CD4-positive, alpha-beta memory T cell (primary cell): Measurements from ENCODE around the gene APPBP2. TPM values are rescaled to one million over a fixed set of nuclear protein-coding genes. Genes with fewer than 3 reads are reported as not detected.
A peak's percentile ranks its signal among the peaks of the same experiment; 100 is the strongest.

Experiments
- CTCF ChIA-PET: fragments of 350-600 bp; sonication (Branson Sonifier 250); formaldehyde crosslinking; loops from one replicate; lab custom pipeline; 2021; ENCODE audit warnings: inconsistent platforms; ENCODE audit not compliant: partially characterized antibody; lab: Charles Lee
- POLR2A ChIA-PET: fragments of 350-600 bp; sonication (Branson Sonifier 250); formaldehyde crosslinking; loops from one replicate; lab custom pipeline; 2021; ENCODE audit not compliant: partially characterized antibody; lab: Charles Lee
- DNase-seq, 5 donors: peaks; one replicate each; pipeline versions ENCODE4 v3.0.0 to v3.0.0-alpha.2; 2020 to 2022; ENCODE audit warnings: mixed read lengths in 1 of 5
- H3K27ac ChIP-seq: one replicate; pipeline ENCODE4 v1.7.0; 2013; ENCODE audit warnings: low read depth, low read length
- H3K27me3 ChIP-seq: 2 replicates; pipeline ENCODE4 v1.7.0; 2013; ENCODE audit warnings: mild to moderate bottlenecking, low read length, moderate library complexity; ENCODE audit not compliant: insufficient read depth
- H3K36me3 ChIP-seq: 2 replicates; pipeline ENCODE4 v1.7.0; 2013; ENCODE audit warnings: mild to moderate bottlenecking, low read length, moderate library complexity; ENCODE audit not compliant: insufficient read depth
- H3K4me1 ChIP-seq: 2 replicates; pipeline ENCODE4 v1.7.0; 2013; ENCODE audit warnings: mild to moderate bottlenecking, low read length, moderate library complexity; ENCODE audit not compliant: insufficient read depth
- H3K4me3 ChIP-seq, 2 donors: one replicate each; pipeline ENCODE4 v1.7.0; 2013; ENCODE audit warnings: low read length in 2 of 2, mild to moderate bottlenecking in 1 of 2
- H3K9me3 ChIP-seq, 2 donors: one replicate each; pipeline ENCODE4 v1.7.0; 2013; ENCODE audit warnings: low read length in 2 of 2, control low read depth in 1 of 2; ENCODE audit not compliant: control insufficient read depth in 1 of 2
- H3K27ac Mint-ChIP-seq, 7 donors: one replicate each; pipeline ENCODE4 v1.8.0; 2020 to 2021; ENCODE audit warnings: mixed read lengths in 7 of 7, mild to moderate bottlenecking in 6 of 7, inconsistent platforms in 3 of 7, moderate library complexity in 3 of 7
- H3K27me3 Mint-ChIP-seq, 2 donors: one replicate each; pipeline ENCODE4 v1.8.0; 2020 to 2021; ENCODE audit warnings: mixed read lengths in 2 of 2
- H3K36me3 Mint-ChIP-seq, 2 donors: one replicate each; pipeline ENCODE4 v1.8.0; 2020 to 2021; ENCODE audit warnings: mixed read lengths in 2 of 2, inconsistent platforms in 1 of 2, mild to moderate bottlenecking in 1 of 2
- H3K4me1 Mint-ChIP-seq, 4 donors: one replicate each; pipeline ENCODE4 v1.8.0; 2020 to 2021; ENCODE audit warnings: mixed read lengths in 4 of 4, mild to moderate bottlenecking in 1 of 4
- H3K4me3 Mint-ChIP-seq, 8 donors: one replicate each; pipeline ENCODE4 v1.8.0; 2020 to 2021; ENCODE audit warnings: mixed read lengths in 8 of 8, mild to moderate bottlenecking in 7 of 8, moderate library complexity in 6 of 8, inconsistent platforms in 3 of 8
- H3K9me3 Mint-ChIP-seq, 8 donors: one replicate each; pipeline ENCODE4 v1.8.0; 2020 to 2021; ENCODE audit warnings: mixed read lengths in 8 of 8, mild to moderate bottlenecking in 5 of 8, inconsistent platforms in 3 of 8, moderate library complexity in 1 of 8
- intact Hi-C: fragments of 100-400 bp; cut with micrococcal nuclease; formaldehyde crosslinking; loops from one replicate; pipeline ENCODE4 v1.15.1; 2023
- polyA plus RNA-seq, 2 donors: library from polyadenylated mRNA; unstranded; fragments of 300-500 nt; fragmentation: Illumina TruSeq; gene quantifications; one replicate each; pipeline ENCODE4 v1.2.3, GENCODE V29; 2021
- total RNA-seq, 2 experiments: library from RNA; stranded (reverse); gene quantifications; one replicate each; pipeline ENCODE4 v1.2.3, GENCODE V29; 2021

Gene APPBP2, protein sequence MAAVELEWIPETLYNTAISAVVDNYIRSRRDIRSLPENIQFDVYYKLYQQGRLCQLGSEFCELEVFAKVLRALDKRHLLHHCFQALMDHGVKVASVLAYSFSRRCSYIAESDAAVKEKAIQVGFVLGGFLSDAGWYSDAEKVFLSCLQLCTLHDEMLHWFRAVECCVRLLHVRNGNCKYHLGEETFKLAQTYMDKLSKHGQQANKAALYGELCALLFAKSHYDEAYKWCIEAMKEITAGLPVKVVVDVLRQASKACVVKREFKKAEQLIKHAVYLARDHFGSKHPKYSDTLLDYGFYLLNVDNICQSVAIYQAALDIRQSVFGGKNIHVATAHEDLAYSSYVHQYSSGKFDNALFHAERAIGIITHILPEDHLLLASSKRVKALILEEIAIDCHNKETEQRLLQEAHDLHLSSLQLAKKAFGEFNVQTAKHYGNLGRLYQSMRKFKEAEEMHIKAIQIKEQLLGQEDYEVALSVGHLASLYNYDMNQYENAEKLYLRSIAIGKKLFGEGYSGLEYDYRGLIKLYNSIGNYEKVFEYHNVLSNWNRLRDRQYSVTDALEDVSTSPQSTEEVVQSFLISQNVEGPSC
- 10 to 100 TPM; 48.4 to 50.8 TPM for total RNA-seq
- 10 to 100 TPM; 23.9 to 31.6 TPM for polyA plus RNA-seq

DNA sequence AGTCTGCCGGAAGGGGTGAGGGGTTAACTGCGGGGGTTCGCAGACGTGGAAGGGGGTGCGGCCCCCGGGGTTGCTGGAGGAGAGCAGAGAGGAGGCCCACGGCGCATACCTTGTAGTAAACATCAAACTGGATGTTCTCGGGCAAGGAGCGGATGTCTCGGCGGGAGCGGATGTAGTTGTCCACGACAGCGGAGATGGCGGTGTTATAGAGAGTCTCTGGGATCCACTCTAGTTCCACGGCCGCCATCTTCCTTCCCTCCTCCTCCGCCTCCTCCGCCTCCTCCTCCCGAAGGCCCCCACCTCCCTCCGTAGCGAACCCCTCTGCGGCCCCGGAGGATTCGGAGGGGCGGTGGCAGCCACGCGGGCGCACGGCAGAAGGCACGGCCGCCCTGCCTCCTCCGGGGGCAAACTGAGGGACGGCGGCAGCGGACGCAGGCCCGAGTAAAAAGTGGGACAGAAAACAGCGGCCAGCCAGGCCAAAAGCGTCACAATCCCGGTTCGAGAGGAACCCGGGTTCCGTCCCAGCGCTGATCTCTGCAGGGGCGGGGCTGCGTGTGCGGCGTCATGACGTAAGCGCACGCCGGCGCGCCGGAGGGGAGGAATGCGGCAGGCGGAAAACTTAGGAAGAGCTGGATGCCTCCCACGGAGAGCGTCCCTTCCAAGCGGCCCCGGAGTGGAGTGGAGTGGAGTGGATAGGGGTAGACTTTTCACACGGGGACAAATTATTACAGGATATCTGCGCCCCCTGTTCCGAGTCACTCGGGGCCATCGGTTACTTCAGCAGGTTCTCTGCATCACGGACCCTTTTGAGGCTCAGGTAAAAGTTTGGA, at the start of gene APPBP2:
Gene APPBP2 (minus strand): TSS at position 558 of the 830 bp plus-strand sequence. CDS start 311 bp downstream, at position 247.
- Mint-ChIP-seq H3K9me3 (no peaks in the 10 kb centered on the region), H3K27ac (peak within 1 kb of the TSS; percentile 96 to 99 (median 99)), H3K4me3 (peak within 1 kb of the TSS; percentile 97 to 100 (median 99)), H3K27me3 (peaks cover 0 to 2% of the 10 kb centered on the region in 2 donors), H3K4me1 (peaks cover 32 to 62% (median 48%) of the 10 kb centered on the region in 4 donors), H3K36me3 (peaks cover 2 to 22% of the 10 kb centered on the region in 2 donors)
- peaks cover 34% of the 10 kb centered on the region for H3K4me1 ChIP-seq
- no peaks in the 10 kb centered on the region for H3K9me3 ChIP-seq
- H3K36me3 ChIP-seq = no peaks in the 10 kb centered on the region
- POLR2A ChIA-PET = interaction anchor here (0.9 to 1.2 kb wide), 3 partner anchors 76 to 561 kb away, joined by 3 to 5 read pairs (median 4); partner anchors contain the start of genes BCAS3 and RNFT1
- CTCF ChIA-PET = interaction anchor here (1.0 kb wide), 1 partner anchor 8 kb away, joined by 5 read pairs; no protein-coding TSS in a partner anchor
- peak within 1 kb of the TSS; percentile 93 to 96 for H3K4me3 ChIP-seq
- no peaks in the 10 kb centered on the region for H3K27me3 ChIP-seq
- intact Hi-C loops = loop anchor here (1.0 to 2.0 kb wide), 4 partner anchors 43 to 151 kb away; partner anchors contain the start of genes BCAS3, PPM1D and USP32
- peak; percentile 71 to 85 (median 75) for DNase-seq
- peak within 1 kb of the TSS; percentile 98 for H3K27ac ChIP-seq

DNA sequence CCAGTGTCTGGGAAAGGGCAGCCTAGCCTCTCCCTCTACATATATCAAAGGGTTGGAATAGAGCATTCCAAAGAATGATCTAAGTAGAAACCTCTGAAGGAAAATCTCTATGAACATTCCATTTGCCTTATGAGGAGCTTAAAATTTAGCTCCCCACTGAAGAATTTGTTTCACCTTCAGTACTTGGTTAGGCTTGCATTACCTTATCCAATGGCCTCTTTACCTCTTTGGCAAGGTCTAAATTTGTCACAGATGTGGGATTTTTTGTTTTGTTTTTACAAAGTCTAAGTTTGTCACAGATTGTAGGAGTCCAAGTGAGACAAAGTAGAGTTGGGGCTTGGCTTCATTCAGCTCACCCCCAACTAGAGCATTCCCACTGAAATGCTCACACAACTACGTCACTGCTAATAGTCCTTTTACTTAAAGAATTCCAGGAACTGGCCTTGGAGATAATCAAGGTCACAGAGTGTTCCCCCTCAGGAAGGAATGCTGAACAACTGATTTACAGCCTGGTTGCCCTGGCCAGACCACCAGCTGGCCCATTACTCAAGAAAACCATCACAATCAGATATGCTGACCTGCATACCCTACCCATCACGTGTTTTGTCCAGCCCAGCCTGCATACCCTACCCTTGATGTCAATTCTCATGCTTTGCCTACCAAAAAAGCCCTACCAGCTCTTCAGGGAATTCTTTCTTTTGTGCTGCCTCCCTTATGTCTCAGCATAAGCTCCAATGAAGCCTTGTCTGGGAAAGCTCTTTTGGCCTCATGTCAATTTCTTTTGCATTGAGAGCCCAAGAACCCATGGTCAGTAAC, 47.4 kb upstream of the APPBP2 start:
- H3K27me3 Mint-ChIP-seq = peaks cover 2% of the 10 kb centered on the region in 2 donors
- Histone ChIP-seq H3K9me3 (no peaks in the 10 kb centered on the region), H3K27me3 (no peaks in the 10 kb centered on the region), H3K4me3 (no peak overlapping the region), H3K4me1 (no peaks in the 10 kb centered on the region), H3K27ac (no peak overlapping the region), H3K36me3 (no peaks in the 10 kb centered on the region)
- intact Hi-C loops = no loop called here
- H3K27ac Mint-ChIP-seq = no peak overlapping the region
- H3K9me3 Mint-ChIP-seq = no peaks in the 10 kb centered on the region
- no peak overlapping the region for H3K4me3 Mint-ChIP-seq
- no peaks in the 10 kb centered on the region for H3K36me3 Mint-ChIP-seq
- POLR2A ChIA-PET = no interaction called here
- CTCF ChIA-PET = interaction anchor here (1.0 to 1.3 kb wide), 3 partner anchors 11 to 66 kb away, joined by 3 read pairs; no protein-coding TSS in a partner anchor
- H3K4me1 Mint-ChIP-seq = peaks cover 0 to 5% (median under 1%) of the 10 kb centered on the region in 4 donors
- no peak for DNase-seq

DNA sequence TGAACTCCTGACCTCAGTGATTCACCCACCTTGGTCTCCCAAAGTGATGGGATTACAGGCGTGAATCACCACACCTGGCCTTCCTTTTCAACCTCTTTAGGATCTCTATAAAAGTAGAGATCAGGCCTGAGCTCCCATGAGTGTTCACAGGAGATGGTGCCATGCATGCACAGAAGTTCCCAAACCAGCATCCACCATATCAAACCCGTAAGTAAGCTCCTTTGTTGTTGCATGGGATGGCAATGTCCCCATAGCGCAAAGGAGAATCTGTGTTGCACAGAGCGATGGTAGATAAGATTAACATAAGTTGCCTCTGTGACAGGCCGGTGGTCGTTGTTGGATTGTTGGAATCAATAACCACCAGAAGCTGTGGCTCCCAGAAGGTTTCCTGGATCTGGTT, 39.2 kb upstream of the APPBP2 start:
- Histone ChIP-seq H3K9me3 (no peaks in the 10 kb centered on the region), H3K4me1 (no peaks in the 10 kb centered on the region), H3K27me3 (no peaks in the 10 kb centered on the region), H3K36me3 (no peaks in the 10 kb centered on the region), H3K4me3 (no peak overlapping the region), H3K27ac (no peak overlapping the region)
- no peaks in the 10 kb centered on the region for H3K9me3 Mint-ChIP-seq
- H3K36me3 Mint-ChIP-seq = no peaks in the 10 kb centered on the region
- H3K27me3 Mint-ChIP-seq = peaks cover 0 to 1% of the 10 kb centered on the region in 2 donors
- DNase-seq = no peak
- intact Hi-C loops = no loop called here
- POLR2A ChIA-PET = no interaction called here
- no peak overlapping the region for H3K4me3 Mint-ChIP-seq
- peaks cover 0 to 1% (median 0%) of the 10 kb centered on the region in 4 donors for H3K4me1 Mint-ChIP-seq
- CTCF ChIA-PET = interaction anchor here (1.0 to 1.5 kb wide), 4 partner anchors 9 to 422 kb away, joined by 3 to 5 read pairs (median 4); no protein-coding TSS in a partner anchor
- H3K27ac Mint-ChIP-seq = no peak overlapping the region

DNA sequence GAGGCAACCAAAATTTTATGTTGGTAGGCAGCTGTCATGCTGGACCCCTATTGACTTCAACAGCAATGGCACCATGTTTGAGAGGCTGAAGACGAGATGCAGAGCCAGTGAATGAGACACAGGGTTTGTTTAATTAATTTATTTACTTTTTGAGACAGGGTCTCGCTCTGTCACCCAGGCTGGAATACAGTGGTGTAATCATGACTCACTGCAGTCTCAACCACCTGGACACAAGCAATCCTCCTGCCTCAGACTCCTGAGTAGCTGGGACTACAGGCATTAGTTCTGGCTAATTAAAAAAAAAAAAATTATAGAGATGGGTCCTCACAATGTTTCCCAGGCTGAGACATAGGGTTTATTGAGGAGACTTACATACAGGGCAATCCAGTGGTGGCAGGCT, 37.7 kb upstream of the APPBP2 start:
- H3K4me3 Mint-ChIP-seq = no peak overlapping the region
- peaks cover 0 to 1% of the 10 kb centered on the region in 2 donors for H3K27me3 Mint-ChIP-seq
- no peaks in the 10 kb centered on the region for H3K36me3 Mint-ChIP-seq
- no peaks in the 10 kb centered on the region for H3K36me3 ChIP-seq
- H3K9me3 ChIP-seq = no peaks in the 10 kb centered on the region
- CTCF ChIA-PET = interaction anchor here (1.5 kb wide), 1 partner anchor 14 kb away, joined by 4 read pairs; no protein-coding TSS in a partner anchor
- H3K4me1 ChIP-seq = no peaks in the 10 kb centered on the region
- H3K9me3 Mint-ChIP-seq = peaks cover 0 to 6% (median 1%) of the 10 kb centered on the region in 8 donors
- no peak overlapping the region for H3K27ac Mint-ChIP-seq
- no peaks in the 10 kb centered on the region for H3K4me1 Mint-ChIP-seq
- H3K27me3 ChIP-seq = no peaks in the 10 kb centered on the region
- POLR2A ChIA-PET = no interaction called here
- no peak overlapping the region for H3K27ac ChIP-seq
- no peak for DNase-seq
- intact Hi-C loops = no loop called here
- H3K4me3 ChIP-seq = no peak overlapping the region

DNA sequence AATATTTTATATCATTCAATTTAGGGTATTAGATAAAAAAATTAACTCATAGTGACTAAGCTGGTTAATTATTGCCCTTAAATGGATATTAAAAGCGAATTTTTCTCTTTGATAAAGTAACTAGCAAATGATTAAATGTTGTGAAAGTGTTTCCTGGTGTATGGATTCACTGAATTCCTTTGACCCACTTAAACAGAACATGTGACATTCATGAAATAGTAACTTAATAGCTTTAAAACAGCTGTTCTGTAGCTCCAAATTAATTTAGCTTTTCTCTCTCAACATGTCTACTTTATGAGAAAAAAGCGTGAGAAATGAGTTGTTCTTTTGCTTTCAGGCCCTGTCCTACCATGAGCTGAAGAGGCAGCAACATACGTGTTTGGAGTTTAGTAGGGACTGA, 36.4 kb upstream of the APPBP2 start:
- H3K9me3 Mint-ChIP-seq = peaks cover 0 to 17% (median 13%) of the 10 kb centered on the region in 8 donors
- no peaks in the 10 kb centered on the region for H3K4me1 Mint-ChIP-seq
- H3K27ac ChIP-seq = no peak overlapping the region
- intact Hi-C loops = no loop called here
- H3K4me1 ChIP-seq = no peaks in the 10 kb centered on the region
- no peak for DNase-seq
- H3K36me3 ChIP-seq = no peaks in the 10 kb centered on the region
- H3K36me3 Mint-ChIP-seq = no peaks in the 10 kb centered on the region
- ChIA-PET CTCF (interaction anchor here (0.5 to 1.7 kb wide), 4 partner anchors 11 to 38 kb away, joined by 3 to 5 read pairs (median 4); no protein-coding TSS in a partner anchor), POLR2A (no interaction called here)
- H3K4me3 Mint-ChIP-seq = no peak overlapping the region
- no peak overlapping the region for H3K4me3 ChIP-seq
- H3K9me3 ChIP-seq = peaks cover 0 to 5% of the 10 kb centered on the region in 2 donors
- H3K27me3 ChIP-seq = no peaks in the 10 kb centered on the region
- H3K27me3 Mint-ChIP-seq = peaks cover 0 to 1% of the 10 kb centered on the region in 2 donors
- H3K27ac Mint-ChIP-seq = no peak overlapping the region

DNA sequence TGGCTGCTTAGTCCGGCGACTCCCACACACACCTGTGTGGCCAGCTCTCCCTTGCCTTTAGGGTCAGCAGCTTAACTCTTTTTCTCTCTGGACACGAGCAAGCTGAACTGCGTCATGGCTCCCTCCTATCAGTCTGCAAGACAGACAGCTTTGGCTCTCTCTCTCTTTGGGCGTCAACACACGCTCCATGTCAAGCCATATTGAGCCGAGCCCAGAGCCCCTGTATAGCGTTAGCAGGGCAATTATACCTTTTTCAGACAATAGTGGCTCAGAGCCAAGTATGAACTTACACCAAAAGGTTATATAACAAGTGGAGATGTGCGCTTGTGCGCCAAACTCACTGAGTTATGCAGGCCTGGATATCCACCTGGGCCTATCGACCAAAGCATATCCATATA, 34.8 kb upstream of the APPBP2 start:
- peaks cover 0 to 23% (median 17%) of the 10 kb centered on the region in 8 donors for H3K9me3 Mint-ChIP-seq
- H3K36me3 Mint-ChIP-seq = peaks cover 0 to 4% of the 10 kb centered on the region in 2 donors
- intact Hi-C loops = no loop called here
- H3K27me3 ChIP-seq = no peaks in the 10 kb centered on the region
- peaks cover 0 to 4% of the 10 kb centered on the region in 2 donors for H3K27me3 Mint-ChIP-seq
- no peaks in the 10 kb centered on the region for H3K4me1 ChIP-seq
- CTCF ChIA-PET = no interaction called here
- H3K4me1 Mint-ChIP-seq = no peaks in the 10 kb centered on the region
- peaks cover 0 to 6% of the 10 kb centered on the region in 2 donors for H3K9me3 ChIP-seq
- no peak overlapping the region for H3K4me3 Mint-ChIP-seq
- H3K4me3 ChIP-seq = no peak overlapping the region
- POLR2A ChIA-PET = no interaction called here
- H3K27ac ChIP-seq = no peak overlapping the region
- no peak for DNase-seq
- H3K27ac Mint-ChIP-seq = no peak overlapping the region
- H3K36me3 ChIP-seq = no peaks in the 10 kb centered on the region
